BE2C (cell line): ENCODE results near the gene PCDH9.

Experiments
- DNase-seq: peaks from one replicate; pipeline ENCODE4 v3.0.0-alpha.2; 2020
- H3K27me3 ChIP-seq: fragments of 250-450 bp; sonication (Bioruptor Pico); 2 replicates; pipeline ENCODE4 v1.5.1; 2020; ENCODE audit warnings: mild to moderate bottlenecking
- H3K36me3 ChIP-seq: fragments of 250-450 bp; sonication (Bioruptor Pico); 2 replicates; pipeline ENCODE4 v1.5.1; 2020; ENCODE audit warnings: mild to moderate bottlenecking
- H3K4me1 ChIP-seq: fragments of 250-450 bp; sonication (Bioruptor Pico); 2 replicates; pipeline ENCODE4 v1.5.1; 2020
- H3K4me3 ChIP-seq: 2 replicates; pipeline ENCODE4 v1.5.1; 2011; ENCODE audit warnings: low read depth, low read length
- H3K9me3 ChIP-seq: fragments of 250-450 bp; sonication (Bioruptor Pico); 2 replicates; pipeline ENCODE4 v1.5.1; 2020
- TF ChIP-seq, protein P1 (sequence below): IDR thresholded peaks from 2 replicates; pipeline ENCODE4 v1.5.1; 2012; ENCODE audit warnings: mild to moderate bottlenecking, low read depth, low read length

Gene PCDH9

GRCh38 chr13:66349966-66350365 is 880.2 kb downstream of the PCDH9 start:
- Histone ChIP-seq H3K4me3 (no peak overlapping the region), H3K4me1 (no peaks in the 10 kb centered on the region; the same call in 1 of the 2 replicates)

DNA sequence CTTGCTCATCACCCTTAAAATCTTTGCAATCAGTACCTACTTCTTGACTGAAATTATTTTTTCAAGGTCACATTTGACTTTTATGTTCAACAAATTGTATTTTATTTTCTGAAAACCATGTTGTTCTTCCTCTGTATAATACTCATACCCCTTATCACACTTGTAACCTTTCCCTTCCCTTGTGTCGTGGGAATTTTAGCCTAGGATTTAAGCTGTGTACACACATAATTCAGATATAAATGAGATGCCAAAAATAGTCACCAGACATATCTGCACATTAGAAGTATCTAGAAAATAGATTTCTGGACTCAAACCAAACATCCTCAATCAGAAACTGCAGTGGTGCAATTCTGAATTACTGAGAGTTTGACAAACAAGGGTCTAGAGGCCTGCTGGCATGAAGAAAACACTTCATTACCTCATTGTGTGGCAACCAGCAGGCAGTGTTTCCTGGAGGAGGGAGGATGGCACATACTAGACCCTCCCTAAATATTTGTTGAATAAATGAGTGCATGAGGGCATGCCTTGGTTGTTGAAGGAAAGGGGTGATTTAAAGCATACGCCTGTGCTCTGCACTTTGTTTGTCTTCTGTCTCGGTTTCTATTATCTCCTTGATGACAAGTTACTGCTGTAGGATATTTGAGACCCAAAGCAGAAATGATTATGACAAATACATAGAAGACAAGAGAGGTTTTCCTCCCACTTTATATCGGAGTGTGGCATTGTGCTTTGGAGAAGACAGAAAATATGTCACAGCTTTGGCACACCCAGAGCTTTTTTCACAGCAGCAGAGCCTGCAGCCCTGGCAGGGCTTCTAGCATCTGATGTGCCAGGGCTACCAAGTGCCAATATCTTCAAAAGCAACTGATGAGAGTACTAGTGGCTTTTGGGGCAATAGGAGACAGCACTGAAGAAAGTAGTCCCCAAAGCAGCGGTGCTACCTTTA is 881.1 kb downstream of the PCDH9 start:
- Histone ChIP-seq H3K9me3 (no peaks in the 10 kb centered on the region), H3K4me3 (no peak overlapping the region), H3K4me1 (no peaks in the 10 kb centered on the region; the same call in 1 of the 2 replicates), H3K27me3 (no peaks in the 10 kb centered on the region), H3K36me3 (no peaks in the 10 kb centered on the region)
- no peak for DNase-seq
- TF ChIP-seq, protein P1, sequence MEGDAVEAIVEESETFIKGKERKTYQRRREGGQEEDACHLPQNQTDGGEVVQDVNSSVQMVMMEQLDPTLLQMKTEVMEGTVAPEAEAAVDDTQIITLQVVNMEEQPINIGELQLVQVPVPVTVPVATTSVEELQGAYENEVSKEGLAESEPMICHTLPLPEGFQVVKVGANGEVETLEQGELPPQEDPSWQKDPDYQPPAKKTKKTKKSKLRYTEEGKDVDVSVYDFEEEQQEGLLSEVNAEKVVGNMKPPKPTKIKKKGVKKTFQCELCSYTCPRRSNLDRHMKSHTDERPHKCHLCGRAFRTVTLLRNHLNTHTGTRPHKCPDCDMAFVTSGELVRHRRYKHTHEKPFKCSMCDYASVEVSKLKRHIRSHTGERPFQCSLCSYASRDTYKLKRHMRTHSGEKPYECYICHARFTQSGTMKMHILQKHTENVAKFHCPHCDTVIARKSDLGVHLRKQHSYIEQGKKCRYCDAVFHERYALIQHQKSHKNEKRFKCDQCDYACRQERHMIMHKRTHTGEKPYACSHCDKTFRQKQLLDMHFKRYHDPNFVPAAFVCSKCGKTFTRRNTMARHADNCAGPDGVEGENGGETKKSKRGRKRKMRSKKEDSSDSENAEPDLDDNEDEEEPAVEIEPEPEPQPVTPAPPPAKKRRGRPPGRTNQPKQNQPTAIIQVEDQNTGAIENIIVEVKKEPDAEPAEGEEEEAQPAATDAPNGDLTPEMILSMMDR = no peak

More at GRCh38 chr13:66349966-66350365, 880.2 kb downstream of the PCDH9 start:
- Histone ChIP-seq H3K9me3 (no peaks in the 10 kb centered on the region), H3K27me3 (no peaks in the 10 kb centered on the region), H3K36me3 (no peaks in the 10 kb centered on the region)
- TF ChIP-seq, protein P1 = no peak
- DNase-seq = no peak

DNA sequence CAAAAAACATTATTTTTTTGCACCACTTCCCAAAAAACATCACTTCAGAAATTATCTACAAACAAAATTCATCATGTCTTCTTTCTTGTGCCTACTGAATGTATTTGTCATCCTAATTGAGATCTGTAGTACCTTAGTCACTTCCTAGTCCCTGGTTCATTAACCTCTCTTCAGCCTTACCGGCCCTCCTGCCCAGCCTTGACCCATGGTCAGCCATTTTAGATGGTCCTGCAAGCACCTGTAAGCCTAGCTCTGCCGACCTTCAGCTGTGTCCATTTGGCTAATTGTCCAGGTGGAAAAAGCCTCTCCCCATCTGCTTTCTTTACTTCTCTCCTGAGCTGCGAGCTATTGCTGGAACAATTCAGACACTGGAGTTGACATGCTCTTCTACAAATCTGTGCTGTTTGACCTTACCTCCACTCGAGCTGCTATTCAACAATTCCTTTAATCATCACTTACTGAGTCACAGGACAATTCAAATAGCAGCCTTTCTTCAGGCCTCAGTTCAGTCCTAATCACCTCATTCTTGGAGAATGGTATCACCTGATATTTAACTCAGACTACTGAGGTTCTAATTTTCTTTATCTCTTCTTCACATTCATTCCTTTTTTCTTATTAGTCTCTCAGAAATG is 882.5 kb downstream of the PCDH9 start:
- DNase-seq = no peak
- Histone ChIP-seq H3K27me3 (no peaks in the 10 kb centered on the region), H3K4me1 (no peaks in the 10 kb centered on the region; the same call in 1 of the 2 replicates), H3K36me3 (no peaks in the 10 kb centered on the region), H3K9me3 (no peaks in the 10 kb centered on the region), H3K4me3 (no peak overlapping the region)
- TF ChIP-seq, protein P1 = no peak

DNA sequence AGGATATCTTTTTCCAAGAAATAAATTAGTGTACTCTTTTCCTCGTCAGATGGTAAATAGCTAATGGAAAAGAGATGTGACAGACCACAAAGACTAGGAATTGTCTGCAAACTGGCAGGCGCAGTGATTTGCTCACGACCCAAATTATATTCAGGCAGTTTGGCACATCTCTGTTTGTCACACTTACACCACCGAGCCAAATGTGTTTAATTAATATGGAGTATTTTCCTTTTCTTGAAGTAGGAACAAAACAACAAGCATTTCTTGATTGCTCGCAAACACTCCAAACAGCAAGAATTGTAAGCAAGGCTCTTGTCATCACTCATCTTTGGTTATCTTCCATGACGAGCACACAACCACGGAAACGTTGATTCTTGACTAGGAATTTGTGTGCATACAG is 884.2 kb downstream of the PCDH9 start:
- DNase-seq = no peak
- H3K4me1 ChIP-seq = no peaks in the 10 kb centered on the region; the same call in 1 of the 2 replicates
- no peaks in the 10 kb centered on the region for H3K36me3 ChIP-seq
- no peaks in the 10 kb centered on the region for H3K9me3 ChIP-seq
- no peak overlapping the region for H3K4me3 ChIP-seq
- TF ChIP-seq, protein P1 = no peak
- no peaks in the 10 kb centered on the region for H3K27me3 ChIP-seq

GRCh38 chr13:66345518-66345810 is 884.7 kb downstream of the PCDH9 start:
- H3K36me3 ChIP-seq = no peaks in the 10 kb centered on the region
- no peaks in the 10 kb centered on the region for H3K9me3 ChIP-seq
- TF ChIP-seq, protein P1 = no peak
- no peaks in the 10 kb centered on the region for H3K27me3 ChIP-seq
- H3K4me1 ChIP-seq = no peaks in the 10 kb centered on the region; the same call in 1 of the 2 replicates
- DNase-seq = no peak
- H3K4me3 ChIP-seq = no peak overlapping the region
